ENCODE measurements around the gene BMX.

GRCh38 chrX:15507005-15507404 is 6.4 kb downstream of the BMX start:
- TF ChIP-seq CTCF (IDR thresholded peaks at IDR 0.05) (no peak), POLR2A (IDR thresholded peaks at IDR 0.05) (no peak)
